ENCODE data around the gene EIF4EBP3. TPM values are rescaled to one million over a fixed set of nuclear protein-coding genes. Genes with fewer than 3 reads are reported as not detected.

The EIF4EBP3 gene
- total RNA-seq: not detected

DNA sequence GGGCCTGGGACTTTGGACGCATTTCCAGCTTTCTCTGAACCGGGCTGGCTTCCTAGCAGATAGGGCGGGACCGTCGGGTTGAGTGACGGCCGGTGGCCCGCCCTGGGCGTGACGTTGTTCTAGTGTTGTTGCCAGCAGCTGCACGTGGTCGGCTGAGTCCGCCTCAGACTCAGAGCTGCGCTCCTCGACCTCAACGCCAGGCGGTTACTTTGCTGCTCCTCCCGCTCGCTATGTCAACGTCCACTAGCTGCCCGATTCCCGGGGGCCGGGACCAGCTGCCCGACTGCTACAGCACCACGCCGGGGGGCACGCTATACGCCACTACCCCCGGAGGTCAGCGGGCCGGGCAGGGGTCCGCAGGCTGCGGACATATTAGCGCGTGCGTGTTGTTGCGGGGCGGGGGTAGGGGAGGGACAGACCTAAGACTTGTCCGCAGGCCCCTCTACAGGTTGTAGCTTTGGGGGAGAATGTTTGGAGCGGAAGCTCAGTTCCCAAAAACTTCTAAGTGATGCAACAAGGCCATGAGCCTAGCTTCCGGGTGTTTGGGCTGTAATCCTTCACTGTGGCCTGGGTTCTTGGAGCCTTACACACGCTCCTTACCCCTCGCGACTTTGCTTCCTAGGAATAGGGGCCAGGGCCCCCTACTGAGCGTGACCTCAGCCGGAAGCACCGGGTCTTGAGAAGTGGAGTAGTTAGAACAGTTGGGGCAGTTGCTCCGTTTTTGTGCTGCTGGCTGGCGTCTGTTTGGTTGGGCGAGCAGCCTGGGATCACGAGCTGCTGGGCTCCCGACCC is at the start of gene EIF4EBP3:
TSS of gene EIF4EBP3 (plus strand) at position 155 of the 792 bp plus-strand sequence. CDS start at position 231, 76 bp downstream.
- peak within 1 kb of the TSS; percentile 94 to 97 (median 95) for H3K9ac ChIP-seq (ENCODE audit: low read depth in 1 of 3, low read length in 3 of 3)
- no peaks in the 10 kb centered on the region for H3K9me3 ChIP-seq (ENCODE audit: control insufficient read depth in 3 of 3, low read length in 3 of 3)
- peak within 1 kb of the TSS; percentile 99 for H3K27ac ChIP-seq (ENCODE audit: low read depth, low read length)
- H3K4me3 ChIP-seq (ENCODE audit: low read length in 3 of 3): peak within 1 kb of the TSS; percentile 80 to 84 (median 83)
- no peaks in the 10 kb centered on the region for H3K27me3 ChIP-seq (ENCODE audit: control insufficient read depth in 3 of 3, insufficient read depth in 3 of 3, low read length in 3 of 3)
- H3K36me3 ChIP-seq (ENCODE audit: control insufficient read depth in 3 of 3, insufficient read depth in 3 of 3, low read length in 3 of 3): peaks cover 18 to 42% (median 40%) of the 10 kb centered on the region in 3 donors
- peaks cover 41 to 47% (median 46%) of the 10 kb centered on the region in 3 donors for H3K4me1 ChIP-seq (ENCODE audit: control insufficient read depth in 3 of 3, insufficient read depth in 3 of 3, low read length in 3 of 3)

DNA sequence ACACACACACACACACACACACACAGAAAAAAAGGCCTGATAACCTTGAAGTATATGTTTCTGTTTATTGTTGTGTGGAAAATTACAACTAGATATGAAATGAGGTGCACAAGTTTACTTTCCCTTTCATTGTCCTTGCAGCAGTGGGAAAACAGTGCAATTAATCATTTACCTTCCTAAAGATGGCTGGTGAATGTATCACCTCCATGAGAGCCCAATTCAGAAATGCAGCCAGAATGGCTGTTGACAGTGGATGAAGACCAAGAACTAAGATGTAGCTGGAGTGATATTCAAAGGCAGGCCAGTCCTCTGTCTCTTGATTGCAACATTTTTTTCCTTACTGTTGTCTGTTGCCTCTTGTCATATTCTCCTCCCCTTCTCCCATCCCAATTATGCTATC is 49.6 kb upstream of the EIF4EBP3 start:
- Histone ChIP-seq H3K9ac (ENCODE audit: low read depth in 1 of 3, low read length in 3 of 3) (no peak overlapping the region), H3K36me3 (ENCODE audit: control insufficient read depth in 3 of 3, insufficient read depth in 3 of 3, low read length in 3 of 3) (peaks cover 4 to 21% (median 9%) of the 10 kb centered on the region in 3 donors), H3K4me1 (ENCODE audit: control insufficient read depth in 3 of 3, insufficient read depth in 3 of 3, low read length in 3 of 3) (no peaks in the 10 kb centered on the region), H3K27me3 (ENCODE audit: control insufficient read depth in 3 of 3, insufficient read depth in 3 of 3, low read length in 3 of 3) (no peaks in the 10 kb centered on the region), H3K4me3 (ENCODE audit: low read length in 3 of 3) (no peak overlapping the region), H3K27ac (ENCODE audit: low read depth, low read length) (no peak overlapping the region), H3K9me3 (ENCODE audit: control insufficient read depth in 3 of 3, low read length in 3 of 3) (no peaks in the 10 kb centered on the region)

DNA sequence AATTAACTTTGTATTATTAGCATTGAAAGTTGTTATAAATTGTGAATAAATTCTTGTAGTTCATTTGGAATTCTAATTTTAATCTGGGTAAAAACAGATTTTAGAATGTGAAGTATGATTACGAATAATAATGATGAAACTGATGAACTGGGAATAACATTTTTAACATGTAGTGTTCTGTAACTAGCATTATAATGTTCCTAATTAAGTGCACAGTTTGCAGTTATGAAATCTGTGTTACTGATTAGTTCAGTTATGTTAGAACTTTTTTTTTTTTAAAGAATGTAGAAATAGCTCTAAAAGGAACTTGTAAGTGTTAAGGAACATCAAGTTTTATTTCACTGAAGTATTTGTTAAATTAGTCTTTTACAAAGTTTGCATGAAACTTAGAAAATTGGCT is 48.9 kb upstream of the EIF4EBP3 start:
- Histone ChIP-seq H3K27me3 (ENCODE audit: control insufficient read depth in 3 of 3, insufficient read depth in 3 of 3, low read length in 3 of 3) (no peaks in the 10 kb centered on the region), H3K36me3 (ENCODE audit: control insufficient read depth in 3 of 3, insufficient read depth in 3 of 3, low read length in 3 of 3) (peaks cover 4 to 21% (median 9%) of the 10 kb centered on the region in 3 donors), H3K27ac (ENCODE audit: low read depth, low read length) (no peak overlapping the region), H3K4me3 (ENCODE audit: low read length in 3 of 3) (no peak overlapping the region), H3K4me1 (ENCODE audit: control insufficient read depth in 3 of 3, insufficient read depth in 3 of 3, low read length in 3 of 3) (no peaks in the 10 kb centered on the region), H3K9me3 (ENCODE audit: control insufficient read depth in 3 of 3, low read length in 3 of 3) (no peaks in the 10 kb centered on the region), H3K9ac (ENCODE audit: low read depth in 1 of 3, low read length in 3 of 3) (no peak overlapping the region)

GRCh38 chr5:140502834-140503233 is 44.6 kb upstream of the EIF4EBP3 start:
- H3K27ac ChIP-seq (ENCODE audit: low read depth, low read length): no peak overlapping the region
- H3K9me3 ChIP-seq (ENCODE audit: control insufficient read depth in 3 of 3, low read length in 3 of 3): no peaks in the 10 kb centered on the region
- H3K9ac ChIP-seq (ENCODE audit: low read depth in 1 of 3, low read length in 3 of 3): no peak overlapping the region
- H3K27me3 ChIP-seq (ENCODE audit: control insufficient read depth in 3 of 3, insufficient read depth in 3 of 3, low read length in 3 of 3): no peaks in the 10 kb centered on the region
- no peak overlapping the region for H3K4me3 ChIP-seq (ENCODE audit: low read length in 3 of 3)
- peaks cover 10 to 32% (median 28%) of the 10 kb centered on the region in 3 donors for H3K36me3 ChIP-seq (ENCODE audit: control insufficient read depth in 3 of 3, insufficient read depth in 3 of 3, low read length in 3 of 3)
- no peaks in the 10 kb centered on the region for H3K4me1 ChIP-seq (ENCODE audit: control insufficient read depth in 3 of 3, insufficient read depth in 3 of 3, low read length in 3 of 3)

- peaks cover 31 to 74% (median 66%) of the 10 kb centered on the region in 3 donors for H3K36me3 ChIP-seq (ENCODE audit: control insufficient read depth in 3 of 3, insufficient read depth in 3 of 3, low read length in 3 of 3)
- H3K4me1 ChIP-seq (ENCODE audit: control insufficient read depth in 3 of 3, insufficient read depth in 3 of 3, low read length in 3 of 3): no peaks in the 10 kb centered on the region
- no peak overlapping the region for H3K9ac ChIP-seq (ENCODE audit: low read depth in 1 of 3, low read length in 3 of 3)
- no peaks in the 10 kb centered on the region for H3K27me3 ChIP-seq (ENCODE audit: control insufficient read depth in 3 of 3, insufficient read depth in 3 of 3, low read length in 3 of 3)
- no peaks in the 10 kb centered on the region for H3K9me3 ChIP-seq (ENCODE audit: control insufficient read depth in 3 of 3, low read length in 3 of 3)
- H3K27ac ChIP-seq (ENCODE audit: low read depth, low read length): no peak overlapping the region
- no peak overlapping the region for H3K4me3 ChIP-seq (ENCODE audit: low read length in 3 of 3)
These were observed 37.6 kb upstream of the EIF4EBP3 start for GRCh38 chr5:140509898-140510297.

DNA sequence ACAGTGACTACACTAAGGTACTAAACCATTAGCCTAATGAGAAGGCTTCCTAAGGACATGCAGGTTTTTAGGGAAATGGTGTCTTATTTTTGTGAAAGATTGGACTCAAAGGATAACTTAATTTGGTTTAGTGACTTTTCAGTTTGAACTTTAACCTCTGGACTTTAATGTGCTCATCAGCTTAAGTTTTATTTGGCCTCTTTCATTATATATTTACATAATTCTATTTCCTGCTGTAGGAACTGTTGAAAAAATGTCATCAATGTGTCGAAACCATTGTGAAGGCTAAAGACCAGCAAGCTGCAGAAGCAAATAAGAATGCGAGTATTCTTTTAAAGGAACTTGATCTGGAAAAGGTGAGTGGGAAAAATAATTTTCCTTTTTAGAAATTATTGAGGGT is 34.3 kb upstream of the EIF4EBP3 start:
- peaks cover 21 to 47% (median 44%) of the 10 kb centered on the region in 3 donors for H3K36me3 ChIP-seq (ENCODE audit: control insufficient read depth in 3 of 3, insufficient read depth in 3 of 3, low read length in 3 of 3)
- no peaks in the 10 kb centered on the region for H3K4me1 ChIP-seq (ENCODE audit: control insufficient read depth in 3 of 3, insufficient read depth in 3 of 3, low read length in 3 of 3)

DNA sequence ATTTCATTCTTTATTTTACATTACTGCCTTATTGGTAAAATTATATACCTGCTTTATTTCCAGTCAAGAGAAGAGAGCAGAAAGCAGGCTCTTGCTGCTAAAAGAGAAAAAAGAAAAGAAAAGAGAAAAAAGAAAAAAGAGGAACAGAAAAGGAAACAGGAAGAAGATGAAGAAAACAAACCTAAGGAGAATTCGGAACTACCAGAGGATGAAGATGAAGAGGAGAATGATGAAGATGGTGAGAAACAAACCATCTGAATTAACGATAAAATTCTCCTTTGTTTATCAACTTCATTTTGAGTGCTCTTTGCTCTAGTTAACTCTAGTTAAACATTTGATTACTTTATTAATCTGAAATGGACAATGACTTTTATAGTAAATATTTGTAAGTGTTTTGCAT is 23.5 kb upstream of the EIF4EBP3 start:
- Histone ChIP-seq H3K4me3 (ENCODE audit: low read length in 3 of 3) (no peak overlapping the region), H3K9me3 (ENCODE audit: control insufficient read depth in 3 of 3, low read length in 3 of 3) (no peaks in the 10 kb centered on the region), H3K27ac (ENCODE audit: low read depth, low read length) (no peak overlapping the region), H3K36me3 (ENCODE audit: control insufficient read depth in 3 of 3, insufficient read depth in 3 of 3, low read length in 3 of 3) (peaks cover 21 to 35% (median 28%) of the 10 kb centered on the region in 3 donors), H3K27me3 (ENCODE audit: control insufficient read depth in 3 of 3, insufficient read depth in 3 of 3, low read length in 3 of 3) (no peaks in the 10 kb centered on the region), H3K9ac (ENCODE audit: low read depth in 1 of 3, low read length in 3 of 3) (no peak overlapping the region), H3K4me1 (ENCODE audit: control insufficient read depth in 3 of 3, insufficient read depth in 3 of 3, low read length in 3 of 3) (no peaks in the 10 kb centered on the region)

More for the DNA sequence above, 34.3 kb upstream of the EIF4EBP3 start:
- H3K9me3 ChIP-seq (ENCODE audit: control insufficient read depth in 3 of 3, low read length in 3 of 3): no peaks in the 10 kb centered on the region
- no peak overlapping the region for H3K4me3 ChIP-seq (ENCODE audit: low read length in 3 of 3)
- no peak overlapping the region for H3K9ac ChIP-seq (ENCODE audit: low read depth in 1 of 3, low read length in 3 of 3)
- no peak overlapping the region for H3K27ac ChIP-seq (ENCODE audit: low read depth, low read length)
- no peaks in the 10 kb centered on the region for H3K27me3 ChIP-seq (ENCODE audit: control insufficient read depth in 3 of 3, insufficient read depth in 3 of 3, low read length in 3 of 3)

- no peaks in the 10 kb centered on the region for H3K4me1 ChIP-seq (ENCODE audit: control insufficient read depth in 3 of 3, insufficient read depth in 3 of 3, low read length in 3 of 3)
- H3K36me3 ChIP-seq (ENCODE audit: control insufficient read depth in 3 of 3, insufficient read depth in 3 of 3, low read length in 3 of 3): peaks cover 19 to 75% (median 55%) of the 10 kb centered on the region in 3 donors
- no peaks in the 10 kb centered on the region for H3K9me3 ChIP-seq (ENCODE audit: control insufficient read depth in 3 of 3, low read length in 3 of 3)
- no peak overlapping the region for H3K9ac ChIP-seq (ENCODE audit: low read depth in 1 of 3, low read length in 3 of 3)
- H3K4me3 ChIP-seq (ENCODE audit: low read length in 3 of 3): no peak overlapping the region
- H3K27ac ChIP-seq (ENCODE audit: low read depth, low read length): no peak overlapping the region
- no peaks in the 10 kb centered on the region for H3K27me3 ChIP-seq (ENCODE audit: control insufficient read depth in 3 of 3, insufficient read depth in 3 of 3, low read length in 3 of 3)
These were observed 7.2 kb upstream of the EIF4EBP3 start for GRCh38 chr5:140540227-140540626.

- H3K9me3 ChIP-seq (ENCODE audit: control insufficient read depth in 3 of 3, low read length in 3 of 3): no peaks in the 10 kb centered on the region
- H3K4me1 ChIP-seq (ENCODE audit: control insufficient read depth in 3 of 3, insufficient read depth in 3 of 3, low read length in 3 of 3): peaks cover 16 to 18% (median 17%) of the 10 kb centered on the region in 3 donors
- no peak overlapping the region for H3K9ac ChIP-seq (ENCODE audit: low read depth in 1 of 3, low read length in 3 of 3)
- no peak overlapping the region for H3K27ac ChIP-seq (ENCODE audit: low read depth, low read length)
- H3K27me3 ChIP-seq (ENCODE audit: control insufficient read depth in 3 of 3, insufficient read depth in 3 of 3, low read length in 3 of 3): no peaks in the 10 kb centered on the region
- H3K36me3 ChIP-seq (ENCODE audit: control insufficient read depth in 3 of 3, insufficient read depth in 3 of 3, low read length in 3 of 3): peaks cover 17 to 58% (median 42%) of the 10 kb centered on the region in 3 donors
- no peak overlapping the region for H3K4me3 ChIP-seq (ENCODE audit: low read length in 3 of 3)
These were observed 4.5 kb upstream of the EIF4EBP3 start for GRCh38 chr5:140542972-140543371.

DNA sequence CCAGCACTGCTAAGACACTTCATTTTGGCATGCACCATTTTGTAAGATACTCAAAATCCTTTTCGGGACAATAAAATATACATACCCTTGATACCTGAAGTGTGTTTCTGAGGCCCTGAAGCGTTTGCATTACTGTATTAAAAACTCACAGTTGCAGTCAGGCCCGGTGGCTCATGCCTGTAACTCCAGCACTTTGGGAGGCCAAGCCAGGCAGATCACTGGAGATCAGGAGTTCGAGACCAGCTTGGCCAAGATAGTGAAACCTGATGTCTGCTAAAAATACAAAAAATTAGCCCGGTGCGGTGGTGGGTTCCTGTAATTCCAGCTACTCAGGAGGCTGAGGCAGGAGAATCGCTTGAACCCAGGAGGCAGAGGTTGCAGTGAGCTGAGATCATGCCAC is 2.5 kb upstream of the EIF4EBP3 start:
- Histone ChIP-seq H3K27me3 (ENCODE audit: control insufficient read depth in 3 of 3, insufficient read depth in 3 of 3, low read length in 3 of 3) (no peaks in the 10 kb centered on the region), H3K4me3 (ENCODE audit: low read length in 3 of 3) (no peak overlapping the region), H3K27ac (ENCODE audit: low read depth, low read length) (no peak overlapping the region), H3K9ac (ENCODE audit: low read depth in 1 of 3, low read length in 3 of 3) (no peak overlapping the region), H3K9me3 (ENCODE audit: control insufficient read depth in 3 of 3, low read length in 3 of 3) (no peaks in the 10 kb centered on the region), H3K36me3 (ENCODE audit: control insufficient read depth in 3 of 3, insufficient read depth in 3 of 3, low read length in 3 of 3) (peaks cover 6 to 43% (median 38%) of the 10 kb centered on the region in 3 donors), H3K4me1 (ENCODE audit: control insufficient read depth in 3 of 3, insufficient read depth in 3 of 3, low read length in 3 of 3) (peaks cover 36 to 39% (median 37%) of the 10 kb centered on the region in 3 donors)
